ENCODE measurements around the gene TACO1.

The TACO1 gene

DNA sequence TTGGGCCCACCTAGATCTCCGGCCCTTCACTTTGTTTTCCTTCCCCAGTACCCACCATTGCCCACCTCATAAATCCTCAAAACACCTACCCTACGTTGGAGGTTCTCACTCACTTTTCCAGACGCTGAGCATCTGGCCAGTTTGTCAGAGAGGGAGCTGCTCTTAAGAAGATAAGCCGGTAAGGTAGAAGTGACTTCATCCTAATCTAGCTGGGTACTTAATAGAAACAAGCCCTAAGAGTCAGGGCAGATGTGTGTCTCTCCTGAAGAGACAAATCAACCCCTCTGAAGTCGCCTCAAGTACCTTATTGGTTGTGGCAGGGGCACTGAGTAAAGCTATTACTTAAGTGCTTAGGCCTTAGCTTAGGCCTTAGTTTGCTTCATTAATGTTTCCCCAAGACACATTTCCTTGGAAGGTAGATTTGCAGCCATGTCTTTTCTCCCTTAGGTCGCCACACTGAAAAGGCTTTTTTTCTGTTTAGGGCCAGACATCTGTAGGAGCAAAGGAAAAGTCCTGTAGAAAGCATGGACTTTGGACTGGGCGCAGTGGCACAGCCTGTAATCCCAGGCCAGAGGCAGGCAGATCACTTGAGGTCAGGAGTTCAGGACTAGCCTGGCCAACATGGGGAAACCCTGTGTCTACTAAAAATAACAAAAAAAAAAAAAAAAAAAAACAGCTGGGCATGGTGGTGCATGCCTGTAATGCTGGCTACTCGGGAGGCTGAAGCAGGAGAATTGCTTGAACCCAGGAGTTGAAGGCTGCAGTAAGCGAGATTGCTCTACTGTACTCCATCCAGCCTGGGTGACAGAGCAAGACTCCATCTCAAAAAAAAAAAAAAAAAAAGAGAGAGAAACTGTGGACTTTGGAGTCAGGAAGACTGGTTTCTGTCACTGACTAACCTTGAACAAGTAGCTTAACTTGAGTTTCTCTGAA is 1.0 kb downstream of the TACO1 start:
- DNase-seq (ENCODE audit: low spot score) = peak; percentile 36

DNA sequence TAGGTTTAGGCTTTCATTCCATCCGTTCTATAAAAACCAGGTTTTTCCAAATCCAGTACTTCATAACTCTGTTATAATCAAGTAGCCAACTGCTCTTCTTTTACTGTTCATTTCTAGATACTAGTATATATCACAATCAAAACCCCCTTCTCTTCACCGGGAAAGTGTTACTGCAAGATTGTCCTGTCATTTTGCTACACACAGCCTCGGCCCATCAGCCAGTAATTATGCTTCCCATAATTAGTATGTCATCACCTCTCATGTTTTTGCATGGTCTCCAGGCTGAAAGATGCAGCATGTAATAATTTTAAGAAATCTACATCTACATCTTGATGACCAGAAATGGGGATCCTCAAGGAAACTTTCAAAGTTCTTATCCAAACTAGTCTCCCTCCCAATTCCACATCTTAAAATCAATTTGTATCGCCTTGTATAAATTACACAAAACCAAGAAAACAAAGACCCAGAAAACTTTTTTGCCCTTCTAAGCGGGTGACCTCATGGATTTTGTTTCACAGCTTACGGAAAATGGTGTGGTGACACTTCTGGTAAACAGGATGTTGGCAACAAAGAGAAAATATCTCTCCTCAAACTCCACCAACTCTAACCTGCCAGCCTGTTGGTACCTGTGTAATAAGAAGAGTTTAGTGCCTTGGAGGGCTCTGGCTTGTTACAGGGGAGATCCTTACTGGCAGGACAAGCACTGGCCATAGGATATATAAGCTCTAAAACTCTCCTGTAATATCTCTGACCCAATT is 9.3 kb downstream of the TACO1 start:
- no peak for DNase-seq (ENCODE audit: low spot score)

DNA sequence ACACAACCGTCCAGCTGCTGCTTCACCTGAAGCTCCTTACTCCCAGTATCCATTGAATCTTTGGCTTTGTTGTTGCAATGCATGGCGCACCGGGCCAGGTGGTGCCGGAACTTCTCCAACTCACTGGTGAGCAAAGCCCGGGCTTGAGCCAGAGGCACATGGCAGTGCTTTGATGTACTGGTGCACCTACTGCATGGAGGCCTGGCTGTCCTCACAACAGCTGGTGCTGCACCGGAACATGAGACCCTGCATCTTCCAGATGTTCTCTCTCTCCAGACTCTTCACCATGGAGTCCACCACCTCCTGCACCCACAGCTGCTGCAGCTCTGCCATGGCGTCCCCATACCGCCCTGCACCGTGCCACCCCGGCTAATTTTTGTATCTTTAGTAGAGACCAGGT is 10.2 kb downstream of the TACO1 start:
- no peak for DNase-seq (ENCODE audit: low spot score)

DNA sequence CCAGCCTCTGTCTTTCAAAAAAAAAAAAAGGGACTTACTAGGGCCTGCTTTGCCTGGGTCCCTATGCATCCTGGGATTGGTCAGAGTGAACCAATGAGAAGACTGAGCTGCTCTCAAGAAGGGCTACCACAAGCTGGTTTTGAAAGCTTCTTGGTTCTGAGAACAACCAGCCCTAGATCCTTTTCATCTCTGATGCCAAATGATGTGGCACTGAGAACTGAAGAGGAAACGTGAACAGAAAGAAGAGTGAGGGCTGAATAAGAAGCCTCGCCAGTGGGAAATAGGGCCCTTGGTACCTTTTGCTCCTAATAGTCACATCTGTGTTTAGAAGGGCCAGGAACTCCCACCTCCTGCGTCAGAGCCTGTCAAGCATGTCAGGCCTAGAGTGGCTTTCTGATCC is 10.7 kb downstream of the TACO1 start:
- no peak for DNase-seq (ENCODE audit: low spot score)

DNA sequence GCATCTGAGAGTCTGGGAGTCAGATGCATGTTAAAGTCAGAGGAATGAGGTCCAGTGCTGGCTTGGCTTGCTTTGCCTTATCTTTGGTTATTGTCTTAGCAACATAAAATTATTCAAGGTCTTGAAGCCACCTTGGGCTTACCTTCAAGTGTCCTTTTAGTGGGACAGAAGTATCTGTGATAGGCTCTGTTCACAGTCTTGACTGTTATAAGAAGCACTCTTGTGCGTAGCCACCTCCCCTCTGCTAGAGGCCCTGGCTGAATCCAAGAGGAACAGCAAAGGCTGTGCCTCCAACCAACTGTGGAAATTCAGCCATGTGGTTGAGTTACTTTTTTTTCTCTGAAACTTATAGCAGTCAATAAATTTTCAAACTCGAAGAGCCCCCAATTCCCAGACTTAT is 13.0 kb downstream of the TACO1 start:
- DNase-seq (ENCODE audit: low spot score) = no peak

DNA sequence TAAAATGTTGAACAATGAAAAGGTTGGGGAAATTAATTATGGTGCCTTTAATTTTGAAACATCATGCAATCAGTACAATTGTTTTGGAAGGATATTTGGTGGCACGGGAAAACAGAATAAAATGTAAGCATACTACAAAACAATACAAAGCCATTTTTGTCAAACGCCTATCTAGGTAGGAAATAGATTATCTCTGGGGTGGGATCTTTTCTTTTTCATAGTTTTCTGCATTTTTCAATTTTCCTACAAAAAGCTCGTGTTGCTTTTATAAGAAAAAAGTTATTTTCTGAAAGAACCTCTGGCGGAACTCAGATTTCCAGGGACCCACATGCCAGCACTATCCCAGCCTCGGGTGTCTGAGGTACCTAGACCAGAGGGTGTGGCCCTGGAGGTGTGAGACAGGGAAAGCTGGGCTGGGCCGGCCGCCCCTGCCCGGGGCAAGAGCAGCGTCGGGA is 20.6 kb downstream of the TACO1 start:
- DNase-seq (ENCODE audit: low spot score) = no peak

DNA sequence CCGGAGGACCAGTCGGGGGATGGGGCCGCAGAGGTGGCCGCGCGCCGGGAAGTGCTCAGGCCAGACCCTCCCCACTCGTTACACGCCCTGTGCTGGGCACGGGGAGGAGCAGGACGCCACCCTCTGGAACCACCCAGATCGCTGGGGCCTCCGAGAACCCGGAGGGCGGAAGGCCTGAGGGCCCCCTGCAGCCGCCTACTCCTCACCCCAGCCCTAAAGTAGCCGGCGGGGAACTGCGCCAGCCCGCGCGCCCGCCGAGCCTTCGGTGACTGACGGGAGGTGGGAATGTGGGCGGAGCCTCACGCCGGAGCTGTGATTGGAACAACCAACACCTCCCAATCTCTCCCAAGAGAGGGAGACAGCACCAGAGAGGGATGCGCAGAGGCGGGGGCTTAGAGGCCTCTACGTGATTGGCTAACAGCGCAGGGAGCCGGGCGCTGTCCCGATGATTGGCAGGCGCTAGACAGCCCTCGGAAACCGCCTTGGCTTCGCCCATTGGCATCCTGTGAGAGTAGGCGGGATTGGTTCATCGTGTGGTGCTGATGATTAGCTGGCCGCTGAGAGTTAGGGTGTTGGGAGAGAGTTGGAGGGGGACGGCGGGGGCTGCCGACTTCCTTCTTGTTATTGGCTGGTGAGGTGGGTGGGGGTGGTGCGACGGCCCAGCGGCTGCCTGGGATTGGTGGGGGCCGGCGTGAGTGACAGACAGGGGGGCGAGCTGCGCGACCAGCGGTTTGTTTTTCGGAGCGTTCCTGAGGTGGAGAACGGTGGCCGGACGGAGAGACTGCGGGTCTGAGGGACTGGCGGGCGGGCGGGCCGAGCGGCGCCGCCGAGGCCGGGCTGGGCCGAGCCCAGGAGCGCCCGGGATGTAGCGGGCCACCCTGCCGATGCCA is 21.2 kb downstream of the TACO1 start, which contains the start of gene MAP3K3:
Gene MAP3K3, plus strand, starts transcription at position 734 of the 890 bp plus-strand sequence. CDS start 343 bp downstream, outside the sequence.
- DNase-seq (ENCODE audit: low spot score) = peak; percentile 100

DNA sequence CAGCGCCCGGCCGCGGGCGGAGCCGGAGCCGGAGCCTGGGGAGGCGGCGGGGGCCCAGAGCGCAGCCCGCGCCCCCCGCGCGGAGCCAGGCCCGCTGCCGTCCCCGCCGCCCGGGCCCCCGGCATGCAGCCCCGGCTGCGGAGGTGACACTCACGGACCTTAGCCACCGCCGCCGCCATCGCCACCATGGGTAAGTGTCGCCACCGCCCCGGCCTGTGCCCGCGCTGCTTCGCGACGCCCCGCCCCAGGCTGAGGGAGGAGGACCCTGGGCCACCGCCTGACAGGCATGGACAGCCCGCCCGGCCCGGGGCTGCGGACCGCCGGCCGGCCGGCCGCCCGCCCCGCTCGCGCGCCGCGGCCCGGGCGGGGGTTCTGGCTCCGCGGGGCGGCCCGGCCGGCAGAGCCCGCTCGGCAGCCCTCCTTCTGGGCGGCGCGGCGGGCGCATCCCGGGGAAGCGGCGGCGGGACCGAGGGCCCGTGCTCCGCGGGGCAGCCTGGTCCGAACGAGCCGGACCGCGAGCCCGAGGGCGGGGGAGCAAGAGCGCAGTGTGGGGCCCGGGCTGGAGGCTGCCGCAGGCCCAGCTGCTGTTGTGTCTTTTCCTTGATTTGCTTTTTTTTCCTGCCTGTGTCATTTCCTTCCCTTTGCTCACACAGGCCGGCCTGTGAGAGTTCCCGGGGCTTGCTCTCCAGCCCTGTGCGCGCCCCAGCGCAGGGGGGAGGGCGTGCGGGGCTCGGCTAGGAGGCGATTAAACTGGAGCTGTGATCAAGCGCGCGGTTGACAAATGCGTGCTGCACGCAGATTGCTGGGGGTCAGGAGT is 22.1 kb downstream of the TACO1 start:
- DNase-seq (ENCODE audit: low spot score) = peak; percentile 77

DNA sequence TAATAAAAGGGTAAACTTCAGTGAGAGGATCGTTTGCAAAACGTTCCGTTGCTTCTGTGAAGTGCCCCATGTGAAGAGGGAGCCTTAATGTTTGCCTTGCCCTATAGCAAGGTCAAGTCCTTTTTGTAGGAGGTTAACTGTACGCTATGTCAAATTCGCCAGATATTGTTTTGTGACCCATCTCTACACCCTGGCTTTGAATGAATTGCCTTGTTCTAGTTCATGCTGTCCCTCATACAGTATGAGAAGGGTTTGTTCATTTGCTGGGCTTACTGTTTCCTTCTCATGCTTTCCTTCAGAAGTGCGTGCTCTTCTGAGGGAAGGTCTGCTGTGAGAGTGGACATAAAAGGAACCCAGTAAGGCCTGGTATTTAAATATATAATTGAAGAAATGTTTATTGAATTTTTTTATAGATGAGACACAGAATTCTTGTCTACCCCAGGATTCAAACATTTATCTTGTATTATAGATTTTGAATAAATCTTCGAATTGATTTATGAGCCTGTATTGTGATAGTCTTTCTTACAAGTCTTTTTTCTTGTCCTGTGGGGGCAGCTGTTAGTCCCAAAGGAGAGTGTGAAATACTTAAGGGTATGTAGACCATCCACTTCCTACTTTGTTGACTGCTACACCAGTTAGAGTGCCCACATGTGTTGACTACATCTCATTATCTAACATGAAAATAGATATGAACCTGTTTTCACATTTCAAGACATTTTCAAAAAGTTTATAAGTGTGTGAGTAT is 23.3 kb downstream of the TACO1 start:
- peak; percentile 20 for DNase-seq (ENCODE audit: low spot score)

DNA sequence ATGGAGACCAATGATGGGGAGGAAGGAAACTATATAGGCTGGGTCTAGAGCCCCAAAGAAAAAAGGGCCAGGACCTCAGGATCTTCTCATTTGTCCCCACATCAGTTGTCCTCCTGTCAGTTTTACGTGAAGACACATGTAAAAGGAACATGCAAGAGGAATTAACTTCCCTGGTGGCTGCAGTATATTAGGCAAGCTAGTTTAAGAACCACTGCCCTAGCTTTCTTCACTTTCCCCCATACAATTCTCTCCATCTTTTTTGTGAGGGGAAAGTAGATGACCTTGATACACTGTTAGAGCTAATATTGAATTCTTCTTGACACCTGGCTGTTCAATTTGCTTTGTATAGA is 23.8 kb downstream of the TACO1 start:
- DNase-seq (ENCODE audit: low spot score) = no peak

DNA sequence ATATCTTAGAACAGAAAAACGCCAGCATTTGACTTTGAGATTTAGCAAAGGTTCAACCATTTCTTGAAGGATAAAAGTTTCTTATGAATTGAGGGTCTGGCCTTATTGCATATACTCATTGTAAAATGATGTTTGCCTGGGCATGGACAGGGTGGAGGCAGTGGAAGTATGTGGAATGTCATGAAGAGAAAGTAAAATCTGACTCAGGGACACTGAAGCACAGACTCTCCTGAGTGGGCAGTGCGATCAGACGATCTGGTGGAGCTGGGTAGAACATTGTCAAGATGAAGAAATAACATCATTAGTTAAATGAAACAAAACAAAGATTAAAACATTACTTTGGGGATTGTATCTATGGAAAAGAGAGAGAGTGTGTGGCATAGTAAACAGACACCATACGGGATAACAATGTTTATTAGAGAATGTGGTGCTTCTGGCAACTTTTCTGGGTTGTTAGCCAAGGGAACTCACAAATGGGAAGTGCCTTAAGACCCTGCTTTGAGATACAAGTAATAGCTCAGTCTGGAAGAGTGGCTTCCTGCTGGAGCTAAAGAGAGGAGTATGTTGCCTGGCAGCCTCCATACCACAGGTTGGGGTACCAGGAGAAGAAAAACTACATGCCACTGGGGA is 26.0 kb downstream of the TACO1 start:
- DNase-seq (ENCODE audit: low spot score) = no peak

DNA sequence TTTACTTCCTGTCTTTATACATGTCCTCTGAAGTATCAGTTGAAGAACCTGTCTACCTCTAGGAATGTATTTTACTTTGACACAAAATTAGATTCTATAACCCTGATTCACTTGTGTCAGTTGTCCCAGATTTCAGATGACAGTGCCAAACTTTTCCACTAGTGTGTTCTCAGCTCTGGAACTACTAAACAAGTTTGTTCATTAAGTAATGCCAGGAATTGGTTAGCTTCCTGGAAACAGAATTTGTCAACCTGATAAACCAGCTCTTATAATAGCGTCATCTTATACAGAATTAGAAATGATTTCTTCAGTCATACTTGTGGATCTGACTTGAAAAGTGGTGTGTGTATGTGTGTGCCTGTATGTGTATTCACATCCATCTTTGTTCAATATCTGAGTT is 28.9 kb downstream of the TACO1 start:
- DNase-seq (ENCODE audit: low spot score) = no peak

DNA sequence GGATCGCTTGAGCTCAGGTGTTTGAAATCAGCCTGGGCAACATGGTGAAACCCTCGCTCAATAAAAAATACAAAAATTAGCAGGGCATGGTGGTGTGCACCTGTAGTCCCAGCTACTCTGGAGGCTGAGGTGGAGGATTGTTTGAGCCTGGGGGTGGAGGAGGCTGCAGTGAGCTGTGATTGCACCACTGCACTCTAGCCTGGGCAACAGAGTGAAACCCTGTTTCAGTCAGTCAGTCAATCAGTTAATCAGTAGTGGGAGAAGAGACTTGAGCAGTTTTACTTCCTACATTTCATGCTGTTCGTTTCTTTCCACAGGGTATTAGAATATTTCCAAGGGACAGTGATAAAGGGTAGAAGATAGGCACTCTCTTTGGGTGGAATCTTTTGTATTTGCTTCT is 30.4 kb downstream of the TACO1 start:
- no peak for DNase-seq (ENCODE audit: low spot score)

DNA sequence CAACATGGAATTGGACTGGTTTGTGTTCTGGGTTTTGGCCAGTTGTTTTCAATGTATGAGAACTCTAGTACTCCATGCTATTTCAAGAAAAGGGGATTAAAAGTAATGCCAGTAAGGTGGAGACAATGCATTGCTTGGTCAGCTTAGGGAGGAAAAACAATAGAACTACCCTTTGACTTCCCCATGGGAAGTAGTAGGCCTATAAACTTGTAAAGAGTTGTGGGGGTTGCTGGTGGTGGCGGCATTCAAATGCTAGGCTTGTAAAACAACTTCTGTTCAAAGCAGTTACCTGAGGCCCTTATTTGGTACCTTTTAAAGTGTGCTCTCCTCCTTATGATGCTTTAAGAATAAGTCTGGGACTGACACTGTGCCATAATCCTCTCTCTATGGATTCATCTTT is 30.9 kb downstream of the TACO1 start:
- DNase-seq (ENCODE audit: low spot score) = no peak

DNA sequence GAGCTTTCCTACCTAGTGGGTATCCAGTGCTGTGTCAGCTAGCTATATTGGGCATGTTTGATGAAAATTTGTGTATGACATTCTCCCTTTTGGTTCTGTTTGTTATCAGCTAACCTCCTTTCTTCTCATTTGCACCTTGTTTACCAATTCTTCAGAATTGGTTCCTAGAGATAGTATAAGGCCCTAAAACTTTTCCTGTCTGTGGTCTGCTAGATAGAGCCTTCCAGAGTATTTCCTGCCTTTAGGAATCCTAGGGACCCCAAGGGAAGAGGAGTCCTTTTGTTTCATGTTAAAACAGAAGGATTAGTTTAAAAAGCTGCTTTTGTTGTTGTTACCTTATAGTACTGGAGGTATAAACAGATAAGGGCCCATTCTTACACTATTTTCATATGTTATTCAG is 33.0 kb downstream of the TACO1 start:
- DNase-seq (ENCODE audit: low spot score) = no peak

DNA sequence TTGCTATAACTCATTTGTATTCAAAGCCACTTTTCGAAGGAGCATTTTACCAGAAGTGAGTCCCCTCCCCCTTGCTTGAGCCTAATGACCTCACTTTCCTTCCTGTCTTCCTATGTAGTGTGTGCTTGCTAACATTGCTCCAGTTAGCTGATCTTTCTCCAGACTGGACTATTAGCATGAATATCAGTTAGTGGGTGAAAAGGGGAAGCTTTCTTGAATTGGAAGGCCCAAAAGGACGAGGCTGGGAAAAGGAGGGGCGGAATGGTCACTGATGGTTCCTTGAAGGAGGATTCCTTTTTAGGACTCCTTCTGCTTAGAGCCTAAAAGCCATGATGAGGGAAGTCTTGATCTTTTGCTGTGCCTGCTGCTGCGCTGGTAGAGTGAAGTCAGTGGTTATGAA is 33.5 kb downstream of the TACO1 start:
- no peak for DNase-seq (ENCODE audit: low spot score)

DNA sequence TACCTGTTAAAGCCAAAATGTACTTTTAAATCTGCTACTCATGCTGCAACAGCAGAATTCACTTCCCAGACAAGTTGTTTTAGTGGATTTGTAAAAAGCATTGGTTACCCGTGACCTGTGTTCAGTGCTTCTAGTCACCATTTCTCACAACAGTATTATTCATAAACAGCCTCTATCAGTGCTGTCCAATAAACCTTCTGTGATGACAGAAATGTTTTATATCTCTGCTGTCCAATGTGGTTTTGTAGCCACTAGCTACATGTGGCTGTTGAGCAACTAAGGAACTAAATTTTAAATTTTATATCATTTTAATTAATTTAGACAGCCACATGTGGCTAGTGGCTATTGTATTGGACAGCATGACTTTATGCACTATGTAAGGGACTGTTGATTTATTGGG is 34.1 kb downstream of the TACO1 start:
- DNase-seq (ENCODE audit: low spot score) = no peak

DNA sequence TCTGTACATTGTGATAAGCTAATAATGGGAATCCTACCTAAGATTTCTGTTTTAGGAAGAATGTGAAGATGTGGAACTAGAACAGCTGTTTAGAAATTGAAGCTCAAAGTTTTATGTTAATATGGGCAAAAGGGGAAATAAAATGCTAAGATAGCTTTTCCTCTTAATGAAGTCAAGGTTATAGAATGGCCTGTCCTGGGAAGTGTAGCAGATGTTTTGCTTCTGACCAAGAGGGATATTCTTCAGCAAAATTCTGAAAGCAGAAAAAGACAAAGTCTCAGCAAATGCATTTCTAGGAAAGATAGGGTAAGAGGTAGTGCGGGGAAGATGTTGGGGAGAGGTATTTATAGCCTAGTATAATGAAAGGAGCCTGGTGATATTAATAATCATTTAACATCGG is 34.6 kb downstream of the TACO1 start:
- no peak for DNase-seq (ENCODE audit: low spot score)

DNA sequence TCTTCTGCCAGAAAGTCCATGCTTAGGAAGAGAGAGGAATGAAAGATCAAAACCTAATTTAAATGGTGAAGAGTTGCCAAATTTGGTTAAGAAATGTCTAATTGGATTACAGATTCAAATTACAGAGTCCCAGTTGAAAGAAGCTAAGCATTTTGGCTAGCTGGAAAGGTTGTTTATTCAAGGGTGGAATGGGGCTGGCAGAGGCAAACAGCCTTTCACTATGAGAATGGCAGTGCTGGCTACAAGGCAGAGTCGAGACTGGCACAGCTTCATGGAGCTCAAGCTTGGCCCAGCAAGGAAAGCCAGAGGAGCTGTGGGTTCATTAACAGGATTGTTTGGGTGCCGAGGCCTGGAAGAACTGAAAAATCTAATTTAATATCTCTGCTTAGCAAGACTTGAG is 35.1 kb downstream of the TACO1 start:
- DNase-seq (ENCODE audit: low spot score) = no peak

DNA sequence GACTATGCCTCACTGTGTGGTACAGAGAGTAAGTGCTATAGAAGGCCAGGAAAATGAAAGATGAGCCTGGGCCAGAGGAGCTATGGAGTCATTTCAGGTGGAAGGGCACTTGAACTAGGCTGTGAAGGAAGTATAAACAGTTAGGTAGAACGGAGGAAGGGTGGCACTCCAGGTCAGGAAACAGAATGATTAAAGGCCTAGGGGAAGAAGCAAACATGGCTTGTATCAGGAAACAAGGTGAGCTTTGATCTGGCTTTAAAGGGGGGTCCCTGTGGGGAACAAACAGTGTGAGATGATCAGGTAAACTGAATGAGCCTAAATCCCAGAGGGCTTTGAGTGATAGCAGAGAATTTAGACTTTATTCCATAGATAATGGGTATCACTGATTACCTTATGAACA is 38.4 kb downstream of the TACO1 start:
- no peak for DNase-seq (ENCODE audit: low spot score)

All from RKO (cell line).